H1 (cell line): ENCODE measurements around the gene ADARB2.

Experiments used
- BRCA1 ChIP-seq: IDR thresholded peaks from 2 replicates; pipeline ENCODE4 v1.6.1; 2012; ENCODE audit warnings: low read depth, low read length, improper control_type of control experiment
- CEBPB ChIP-seq: IDR thresholded peaks from 2 replicates; pipeline ENCODE4 v1.6.1; 2012; ENCODE audit warnings: low read depth, low read length
- EZH2 ChIP-seq: fragments of 200-600 bp; sonication (generic); IDR thresholded peaks from 2 replicates; pipeline ENCODE4 v1.7.1; 2012; ENCODE audit warnings: low read depth, mild to moderate bottlenecking, moderate library complexity, low read length, inconsistent platforms; ENCODE audit not compliant: severe bottlenecking
- GABPA ChIP-seq: IDR thresholded peaks from 2 replicates; pipeline ENCODE4 v1.6.1; 2011; ENCODE audit warnings: mild to moderate bottlenecking, low read length, moderate library complexity, borderline replicate concordance; ENCODE audit not compliant: insufficient read depth
- JUND ChIP-seq: IDR thresholded peaks from 2 replicates; pipeline ENCODE4 v1.6.1; 2011; ENCODE audit warnings: mild to moderate bottlenecking, improper control_type of control experiment, low read length
- MAFK ChIP-seq: IDR thresholded peaks from 2 replicates; pipeline ENCODE4 v1.6.1; 2012; ENCODE audit warnings: low read depth, mild to moderate bottlenecking, improper control_type of control experiment, low read length
- POLR2A ChIP-seq, 2 experiments: IDR thresholded peaks; 1 replicate in 1 of 2; 2 replicates in 1 of 2; pipeline ENCODE4 v1.6.1; 2011; ENCODE audit warnings: low read depth in 2 of 2, low read length in 2 of 2, mild to moderate bottlenecking in 2 of 2; ENCODE audit errors: control extremely low read depth in 1 of 2
- POLR2AphosphoS5 ChIP-seq: IDR thresholded peaks from 2 replicates; pipeline ENCODE4 v1.6.1; 2011; ENCODE audit warnings: low read depth, low read length
- RAD21 ChIP-seq, 2 experiments: IDR thresholded peaks in 1 of 2; conservative IDR thresholded peaks in 1 of 2; 2 replicates each; pipeline ENCODE4 v1.6.1; 2011; ENCODE audit warnings: low read depth in 2 of 2, low read length in 2 of 2, improper control_type of control experiment in 1 of 2, inconsistent platforms in 1 of 2, mild to moderate bottlenecking in 1 of 2, moderate library complexity in 1 of 2
- TF ChIP-seq, protein P1 (sequence below), 3 experiments: IDR thresholded peaks; 1 replicate in 2 of 3; 2 replicates in 1 of 3; pipeline versions ENCODE4 v1.5.1 to v1.6.1; 2011; ENCODE audit warnings: low read length in 3 of 3, mild to moderate bottlenecking in 3 of 3, inconsistent platforms in 2 of 3, low read depth in 1 of 3, moderate library complexity in 1 of 3; ENCODE audit not compliant: insufficient read depth in 1 of 3; ENCODE audit errors: control extremely low read depth in 1 of 3
- TF ChIP-seq, protein P2 (sequence below): IDR thresholded peaks from 2 replicates; pipeline ENCODE4 v1.6.1; 2011; ENCODE audit warnings: low read length, improper control_type of control experiment
- TF ChIP-seq, protein P3 (sequence below): IDR thresholded peaks from 2 replicates; pipeline ENCODE4 v1.6.1; 2011; ENCODE audit warnings: low read depth, mild to moderate bottlenecking, low read length; ENCODE audit not compliant: insufficient read depth

DNA sequence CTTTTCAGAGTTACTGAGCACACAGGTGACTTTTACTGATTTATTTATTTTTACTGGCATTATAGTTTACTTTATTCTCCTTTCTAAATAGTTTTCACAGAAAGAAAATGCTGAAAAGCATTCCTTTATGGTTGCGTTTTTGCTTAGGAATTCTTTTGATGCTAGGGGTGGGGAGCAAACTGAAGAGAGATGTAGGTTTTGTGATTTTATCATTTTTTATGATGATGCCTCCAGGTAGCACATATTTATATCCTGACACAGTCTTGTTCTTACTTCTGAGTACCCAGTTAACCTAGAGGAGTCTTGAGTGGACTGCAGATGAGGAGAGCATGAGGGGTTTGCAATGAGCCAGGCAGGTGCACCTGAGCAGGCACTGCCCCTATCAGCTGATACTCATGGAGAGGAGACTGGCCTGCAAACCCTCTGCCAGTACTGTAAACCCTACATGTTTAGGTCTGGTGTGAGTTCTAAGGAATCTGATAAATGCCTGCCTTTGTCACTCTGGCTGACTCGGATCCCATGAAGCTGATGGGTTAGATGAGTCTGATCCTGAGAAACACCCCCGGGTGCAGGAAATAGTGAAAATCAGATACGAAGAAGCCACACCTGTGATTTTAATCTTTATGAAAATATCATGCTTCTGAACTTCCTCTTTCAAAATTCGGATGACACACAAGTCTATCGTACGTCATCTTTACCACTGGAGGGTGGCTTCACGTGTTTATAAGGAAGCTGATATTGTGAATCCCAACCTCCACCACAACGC, 378.3 kb downstream of the ADARB2 start:
- TF ChIP-seq, protein P1, sequence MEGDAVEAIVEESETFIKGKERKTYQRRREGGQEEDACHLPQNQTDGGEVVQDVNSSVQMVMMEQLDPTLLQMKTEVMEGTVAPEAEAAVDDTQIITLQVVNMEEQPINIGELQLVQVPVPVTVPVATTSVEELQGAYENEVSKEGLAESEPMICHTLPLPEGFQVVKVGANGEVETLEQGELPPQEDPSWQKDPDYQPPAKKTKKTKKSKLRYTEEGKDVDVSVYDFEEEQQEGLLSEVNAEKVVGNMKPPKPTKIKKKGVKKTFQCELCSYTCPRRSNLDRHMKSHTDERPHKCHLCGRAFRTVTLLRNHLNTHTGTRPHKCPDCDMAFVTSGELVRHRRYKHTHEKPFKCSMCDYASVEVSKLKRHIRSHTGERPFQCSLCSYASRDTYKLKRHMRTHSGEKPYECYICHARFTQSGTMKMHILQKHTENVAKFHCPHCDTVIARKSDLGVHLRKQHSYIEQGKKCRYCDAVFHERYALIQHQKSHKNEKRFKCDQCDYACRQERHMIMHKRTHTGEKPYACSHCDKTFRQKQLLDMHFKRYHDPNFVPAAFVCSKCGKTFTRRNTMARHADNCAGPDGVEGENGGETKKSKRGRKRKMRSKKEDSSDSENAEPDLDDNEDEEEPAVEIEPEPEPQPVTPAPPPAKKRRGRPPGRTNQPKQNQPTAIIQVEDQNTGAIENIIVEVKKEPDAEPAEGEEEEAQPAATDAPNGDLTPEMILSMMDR (IDR thresholded peaks at IDR 0.05; ENCODE audit: control extremely low read depth in 1 of 3, insufficient read depth in 1 of 3, low read depth in 1 of 3, low read length in 3 of 3): no peak
- TF ChIP-seq EZH2 (no peak), GABPA (no peak), POLR2A (IDR thresholded peaks at IDR 0.05; ENCODE audit: control extremely low read depth in 1 of 2, low read depth in 2 of 2, low read length in 2 of 2) (no peak), JUND (no peak), RAD21 (IDR thresholded peaks at IDR 0.05 in 1 of 2, conservative IDR thresholded peaks at IDR 0.05 in 1 of 2; ENCODE audit: low read depth in 2 of 2, low read length in 2 of 2) (no peak), CEBPB (no peak), POLR2AphosphoS5 (no peak), BRCA1 (no peak), MAFK (no peak)
- TF ChIP-seq, protein P2, sequence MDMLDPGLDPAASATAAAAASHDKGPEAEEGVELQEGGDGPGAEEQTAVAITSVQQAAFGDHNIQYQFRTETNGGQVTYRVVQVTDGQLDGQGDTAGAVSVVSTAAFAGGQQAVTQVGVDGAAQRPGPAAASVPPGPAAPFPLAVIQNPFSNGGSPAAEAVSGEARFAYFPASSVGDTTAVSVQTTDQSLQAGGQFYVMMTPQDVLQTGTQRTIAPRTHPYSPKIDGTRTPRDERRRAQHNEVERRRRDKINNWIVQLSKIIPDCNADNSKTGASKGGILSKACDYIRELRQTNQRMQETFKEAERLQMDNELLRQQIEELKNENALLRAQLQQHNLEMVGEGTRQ: no peak
- TF ChIP-seq, protein P3, sequence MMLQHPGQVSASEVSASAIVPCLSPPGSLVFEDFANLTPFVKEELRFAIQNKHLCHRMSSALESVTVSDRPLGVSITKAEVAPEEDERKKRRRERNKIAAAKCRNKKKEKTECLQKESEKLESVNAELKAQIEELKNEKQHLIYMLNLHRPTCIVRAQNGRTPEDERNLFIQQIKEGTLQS: no peak
